Fibroblast of skin of abdomen (primary cell): ENCODE measurements around the gene ZNRF4.
"Not testable (repeated sequence)": the region's sequence is repeated elsewhere in the genome, so short reads cannot be mapped to it uniquely, and the experiment has no call there.

Source experiments
- DNase-seq: peaks from one replicate; pipeline ENCODE4 v3.0.0-alpha.2; 2013

Gene ZNRF4

DNA sequence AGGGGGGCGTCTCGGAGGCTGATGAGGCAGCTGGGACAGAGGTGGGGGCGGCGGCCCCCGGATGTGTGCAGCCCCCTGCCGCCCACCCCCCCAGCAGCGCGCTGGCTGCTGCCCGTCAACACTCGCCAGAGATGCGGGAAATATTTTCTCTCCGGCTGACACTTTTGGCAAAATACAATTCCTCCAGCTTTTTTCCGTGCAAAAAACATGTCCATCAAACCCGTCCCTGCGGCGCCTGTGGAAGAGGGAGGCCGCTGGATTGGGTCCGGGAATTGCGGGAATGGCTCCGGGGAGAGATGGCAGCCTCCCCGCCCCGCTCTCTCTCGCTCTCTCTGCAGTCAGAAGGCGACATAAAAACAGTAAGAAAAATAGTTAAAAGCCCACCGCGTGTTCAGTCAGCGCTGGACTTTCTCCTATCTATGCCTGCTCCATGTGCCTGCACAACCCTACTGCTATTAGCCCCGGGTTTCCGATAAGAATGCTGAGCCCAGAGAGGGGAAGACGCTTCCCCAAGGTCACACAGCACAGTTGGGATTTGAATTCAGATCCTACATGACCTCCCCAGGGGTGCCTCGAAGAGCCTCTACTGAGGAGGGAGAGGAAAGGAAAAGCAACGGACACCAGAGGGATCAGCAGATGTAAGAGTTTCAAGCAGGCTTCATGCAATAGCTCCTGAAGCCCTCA is 23.2 kb downstream of the ZNRF4 start:
- DNase-seq, result no peak

DNA sequence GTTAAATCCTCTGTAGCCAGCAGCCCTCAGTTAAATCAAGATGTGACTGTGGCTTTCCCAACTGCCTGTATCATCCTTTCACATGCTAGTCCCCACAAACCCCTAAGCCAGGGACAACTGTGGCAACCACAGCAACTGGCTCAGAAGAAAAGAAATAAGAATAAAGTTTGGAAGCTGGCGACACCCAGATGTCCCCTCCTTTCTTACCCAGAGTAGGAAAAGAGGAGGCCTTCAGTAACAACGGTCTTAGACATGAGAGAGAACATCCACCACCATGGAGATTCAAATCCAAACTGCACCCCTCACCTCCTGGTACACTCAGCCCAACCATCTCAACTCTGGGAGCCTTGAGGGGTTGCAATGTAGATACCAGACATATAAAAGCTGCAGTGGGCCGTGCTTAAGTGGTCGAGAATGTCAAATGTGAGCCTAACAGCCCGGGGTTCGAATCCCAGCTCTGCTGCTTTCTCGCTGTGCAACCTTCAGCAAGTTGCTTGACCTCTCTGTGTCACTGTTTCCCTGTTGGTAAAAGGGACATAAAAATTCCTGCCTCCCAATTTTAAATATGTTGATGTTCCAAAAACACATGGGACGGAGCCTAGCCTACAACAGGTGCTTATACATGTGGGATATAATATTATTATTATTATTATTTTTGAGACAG is 23.8 kb downstream of the ZNRF4 start:
- DNase-seq, result no peak

DNA sequence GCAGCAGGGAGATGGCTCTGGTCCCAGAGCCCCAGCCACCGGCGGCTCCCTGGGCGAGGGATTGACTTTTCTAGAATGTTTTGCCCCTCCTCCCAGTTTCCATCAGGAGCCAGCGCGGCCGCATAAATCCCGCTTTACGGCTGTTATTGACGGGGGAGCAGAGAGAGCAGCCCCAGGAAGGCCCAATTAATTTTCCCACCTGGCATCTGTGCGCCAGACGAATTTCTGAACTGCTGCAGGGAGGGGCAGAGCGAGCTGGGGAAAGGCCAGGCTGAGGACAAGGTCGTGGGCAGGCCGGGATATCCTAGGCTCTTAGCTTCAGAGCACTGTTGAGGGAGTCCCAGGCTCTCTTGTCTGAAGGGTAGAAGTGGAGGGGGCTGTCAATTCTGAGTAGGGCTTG is 24.7 kb downstream of the ZNRF4 start:
- DNase-seq, result peak; percentile 14

DNA sequence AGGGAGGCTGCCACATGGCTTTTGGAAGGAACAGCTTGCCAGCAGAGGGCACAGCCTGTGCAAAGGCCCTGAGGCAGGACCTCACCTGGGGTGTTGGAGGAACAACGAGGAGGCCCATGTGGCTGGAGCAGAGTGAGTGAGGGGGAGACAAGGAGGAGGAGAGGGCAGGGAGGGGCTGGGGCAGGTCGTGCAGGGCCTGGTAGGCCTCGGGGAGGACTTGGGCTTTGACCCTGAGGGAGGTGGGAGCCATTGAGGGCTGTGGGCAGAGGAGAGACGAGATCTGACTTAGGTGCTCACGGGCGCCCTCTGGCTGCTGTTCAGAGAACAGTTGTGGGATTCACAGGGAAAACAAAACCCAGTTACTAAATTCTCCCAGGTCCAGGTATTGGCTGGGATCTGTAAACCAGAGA is 25.2 kb downstream of the ZNRF4 start:
- DNase-seq, result no peak

DNA sequence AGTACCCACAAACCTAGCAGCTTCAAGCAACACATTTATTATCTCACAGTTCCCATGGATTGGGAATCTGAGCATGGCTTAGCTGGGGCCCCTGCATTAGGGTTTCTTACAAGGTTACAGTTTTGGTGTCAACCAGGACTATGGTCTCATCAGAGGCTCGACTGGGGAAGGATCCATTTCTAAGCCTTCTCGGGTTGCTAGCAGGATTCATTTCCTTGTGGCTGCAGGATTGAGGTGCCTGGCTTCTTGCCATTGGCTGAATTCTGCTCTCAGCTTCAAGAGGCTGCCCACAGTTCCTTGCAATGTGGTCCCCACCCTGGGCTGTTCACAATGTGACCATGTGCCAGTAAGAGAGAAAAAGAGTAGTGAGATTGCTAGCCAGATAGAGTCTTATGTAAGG is 26.7 kb downstream of the ZNRF4 start:
- DNase-seq, result no peak

DNA sequence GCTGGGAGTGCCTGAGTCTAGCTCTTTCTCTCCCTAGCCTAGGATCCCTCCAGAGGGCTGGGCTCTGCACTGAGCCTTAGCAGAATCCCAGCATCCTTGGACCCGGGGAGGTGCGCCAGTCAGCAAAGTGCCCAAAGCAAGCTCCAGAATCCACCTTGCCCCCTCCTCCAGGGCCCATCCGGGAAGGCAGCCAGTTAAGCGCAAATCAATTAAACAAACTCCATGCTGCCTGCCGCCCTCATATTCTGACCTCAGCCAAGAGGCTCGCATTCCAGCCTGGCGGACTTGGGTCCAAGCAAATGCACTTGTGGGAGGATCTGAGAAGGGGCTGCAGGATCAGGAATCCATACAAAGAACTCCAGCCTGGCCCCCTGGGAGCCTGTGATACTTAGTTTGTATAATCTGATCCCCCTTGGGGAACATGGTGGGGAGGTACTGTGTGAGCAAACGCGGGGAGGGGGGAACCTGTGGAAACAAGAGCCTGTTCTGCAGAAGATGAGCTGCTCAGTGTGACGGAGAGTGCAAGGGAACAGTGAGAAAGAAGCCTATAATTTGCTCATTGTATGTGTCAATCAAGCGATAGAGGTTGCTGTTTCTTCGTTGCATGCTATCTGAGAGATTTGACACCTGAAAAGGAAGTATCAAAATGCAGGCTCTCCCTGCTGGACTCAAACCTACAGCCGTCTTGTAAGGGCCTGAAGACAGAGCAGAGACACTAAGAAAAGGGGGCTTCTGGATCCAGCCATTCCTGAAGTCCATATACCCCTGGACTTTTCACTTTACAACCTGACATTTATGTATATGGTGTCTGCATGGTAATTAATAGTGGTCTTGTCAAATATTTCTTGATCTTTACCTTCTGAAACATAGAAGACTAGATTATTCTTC is 29.4 kb downstream of the ZNRF4 start:
- no peak for DNase-seq

DNA sequence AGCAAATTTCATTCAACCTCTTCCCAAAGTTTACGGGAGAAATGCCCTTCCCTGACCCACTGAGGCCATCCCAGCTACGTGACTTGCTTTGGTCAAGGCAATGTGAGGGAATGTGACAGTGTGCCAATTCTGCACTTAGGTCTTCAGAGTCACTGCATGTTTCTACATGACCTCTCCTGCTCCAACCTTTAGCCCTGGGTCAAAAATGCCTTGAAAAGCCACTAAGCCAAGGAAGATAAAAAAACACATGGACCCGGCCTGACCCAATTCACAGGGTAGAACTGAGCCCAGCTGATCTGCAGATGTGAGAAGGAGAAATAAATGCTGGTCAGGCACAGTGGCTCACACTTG is 30.0 kb downstream of the ZNRF4 start:
- DNase-seq, result no peak

DNA sequence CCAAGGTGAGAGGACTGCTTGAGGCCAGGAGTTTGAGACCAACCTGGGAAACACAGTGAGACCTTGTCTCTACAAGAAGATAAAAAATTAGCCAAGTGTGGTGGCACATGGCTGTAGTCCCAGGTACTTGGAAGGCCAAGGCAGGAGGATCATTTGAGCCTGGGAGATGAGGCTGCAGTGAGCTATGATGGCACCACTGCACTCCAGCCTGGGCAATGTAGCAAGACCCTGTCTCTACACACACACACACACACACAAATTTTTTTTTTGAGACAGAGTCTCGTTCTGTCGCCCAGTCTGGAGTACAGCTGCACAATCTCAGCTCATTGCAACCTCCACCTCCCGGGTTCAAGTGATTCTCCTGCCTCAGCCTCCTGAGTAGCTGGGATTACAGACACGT is 30.4 kb downstream of the ZNRF4 start:
- DNase-seq, result not testable (repeated sequence)

DNA sequence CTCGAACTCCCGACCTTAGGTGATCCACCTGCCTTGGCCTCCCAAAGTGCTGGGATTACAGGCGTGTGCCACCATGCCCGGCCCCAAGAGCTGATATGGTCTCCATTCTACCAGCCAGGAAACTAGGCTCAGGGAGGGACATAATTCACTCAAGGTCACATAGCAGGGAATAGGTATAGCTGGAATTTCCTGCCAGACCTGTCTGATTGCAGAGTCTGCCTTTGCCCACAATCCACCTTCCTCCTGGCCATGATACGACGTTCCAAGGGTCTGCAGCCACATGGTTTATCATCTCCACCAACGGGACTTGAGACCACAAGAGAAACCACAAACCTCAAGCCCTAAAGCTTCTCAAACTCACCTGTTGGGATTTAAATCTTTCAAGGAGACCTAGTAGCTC is 32.0 kb downstream of the ZNRF4 start:
- DNase-seq, result no peak

DNA sequence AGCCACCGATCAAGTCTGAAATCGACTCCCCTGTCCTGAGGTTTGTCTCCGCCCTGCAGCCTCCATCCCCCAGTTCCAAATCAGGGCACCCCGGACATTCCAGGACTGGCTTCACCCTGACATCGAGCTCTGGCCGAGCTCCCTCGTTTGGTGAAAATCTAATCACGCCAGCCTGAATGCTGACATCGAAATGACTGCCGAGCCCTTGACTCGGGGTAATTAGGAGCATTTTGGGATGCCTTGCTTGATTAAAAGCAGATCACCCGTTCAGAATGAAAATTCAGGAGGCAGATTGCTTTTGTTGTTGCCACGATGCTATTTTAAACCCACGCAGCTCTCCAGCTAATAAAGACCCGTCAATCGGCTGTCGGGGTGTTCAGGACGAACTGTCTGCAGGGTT is 34.3 kb downstream of the ZNRF4 start:
- no peak for DNase-seq

DNA sequence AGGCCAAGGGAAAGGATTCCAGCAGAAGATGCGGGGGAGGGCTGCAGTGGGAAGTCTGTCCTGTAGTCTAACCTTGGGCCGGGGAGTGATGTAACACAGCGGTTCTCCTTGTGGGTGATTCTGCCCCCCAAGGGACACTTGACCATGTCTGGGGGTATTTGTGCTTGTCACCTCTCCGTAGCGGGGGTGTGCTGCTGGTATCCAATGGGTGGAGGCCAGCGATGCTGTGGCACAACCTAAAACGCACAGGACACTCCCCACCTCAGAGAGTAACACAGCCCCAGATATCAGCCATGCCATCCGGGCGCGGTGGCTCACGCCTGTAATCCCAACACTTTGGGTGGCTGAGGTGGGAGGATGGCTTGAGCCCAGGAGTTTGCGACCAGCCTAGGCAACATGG is 36.3 kb downstream of the ZNRF4 start:
- no peak for DNase-seq

DNA sequence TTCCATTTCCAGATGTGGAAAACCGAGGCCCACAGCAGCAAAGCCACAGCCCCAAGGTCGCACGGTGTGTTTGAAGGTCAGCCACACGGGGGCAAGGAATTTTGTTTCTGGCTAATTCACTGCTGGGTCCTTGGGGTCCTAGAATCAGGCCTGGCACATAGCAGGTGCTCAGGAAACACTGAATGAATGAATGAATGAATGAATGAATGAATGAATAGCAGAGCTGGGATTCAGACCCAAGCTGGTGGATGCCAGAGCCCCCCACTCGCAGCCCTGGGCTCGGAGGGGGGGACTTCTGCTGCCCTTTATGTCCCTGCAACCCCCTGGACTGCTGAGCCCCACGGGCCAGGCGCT is 37.0 kb downstream of the ZNRF4 start:
- no peak for DNase-seq

DNA sequence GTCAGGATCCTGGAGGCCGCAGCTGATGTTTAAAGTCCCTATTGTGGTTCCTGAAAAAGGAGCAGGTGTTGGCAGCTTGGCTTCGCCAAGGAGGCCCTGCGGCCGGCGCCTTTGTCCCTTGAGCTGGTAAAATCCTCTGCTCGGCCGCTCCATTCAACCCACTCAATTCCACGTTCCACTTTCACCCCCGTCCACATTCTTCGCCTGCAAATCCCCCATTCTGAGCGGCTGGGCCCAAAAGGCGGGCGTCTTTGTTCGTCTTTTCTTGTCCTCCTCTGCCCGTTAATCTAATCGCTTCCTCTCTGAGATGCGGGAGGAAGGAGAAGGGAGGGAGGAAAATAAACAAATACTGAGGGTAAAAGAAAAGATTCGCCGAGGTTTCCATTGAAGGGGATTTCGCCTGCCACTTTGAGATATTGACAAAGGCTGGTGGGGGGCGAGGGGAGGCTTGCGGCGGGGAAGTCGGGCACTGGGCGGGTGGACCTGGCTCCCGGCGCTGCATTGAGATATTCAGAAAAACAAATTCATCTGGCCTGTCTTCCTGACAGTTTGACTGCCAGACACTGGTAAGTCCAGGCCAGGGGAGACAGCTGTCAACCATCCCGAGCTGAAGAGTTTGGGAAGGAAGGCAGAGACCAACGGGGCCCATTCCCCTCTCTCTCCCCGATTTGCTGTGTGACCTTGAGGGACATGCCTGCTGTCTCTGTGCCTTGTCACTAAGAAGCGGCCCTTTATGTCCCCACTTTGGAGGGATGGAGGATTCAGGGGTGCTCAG is 37.6 kb downstream of the ZNRF4 start:
- no peak for DNase-seq

DNA sequence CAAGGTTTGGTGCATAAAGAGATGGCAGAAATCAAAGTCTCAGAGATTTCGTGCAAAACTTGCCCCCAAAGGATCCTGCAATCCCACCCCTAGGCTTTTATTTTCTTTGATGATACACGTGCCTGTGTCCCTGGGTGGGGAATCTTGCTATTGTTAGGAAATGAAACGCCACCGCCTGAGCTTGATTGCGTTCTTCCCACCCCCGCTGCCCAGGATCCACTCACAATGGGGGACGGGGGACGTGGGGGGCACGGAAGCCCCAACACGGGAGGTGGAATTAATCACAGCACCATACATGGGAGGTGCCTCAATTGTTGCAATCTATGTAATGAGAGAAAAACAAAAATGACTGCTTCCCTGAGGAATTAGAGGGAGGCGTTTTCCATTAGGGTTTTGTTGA is 39.6 kb downstream of the ZNRF4 start:
- no peak for DNase-seq

DNA sequence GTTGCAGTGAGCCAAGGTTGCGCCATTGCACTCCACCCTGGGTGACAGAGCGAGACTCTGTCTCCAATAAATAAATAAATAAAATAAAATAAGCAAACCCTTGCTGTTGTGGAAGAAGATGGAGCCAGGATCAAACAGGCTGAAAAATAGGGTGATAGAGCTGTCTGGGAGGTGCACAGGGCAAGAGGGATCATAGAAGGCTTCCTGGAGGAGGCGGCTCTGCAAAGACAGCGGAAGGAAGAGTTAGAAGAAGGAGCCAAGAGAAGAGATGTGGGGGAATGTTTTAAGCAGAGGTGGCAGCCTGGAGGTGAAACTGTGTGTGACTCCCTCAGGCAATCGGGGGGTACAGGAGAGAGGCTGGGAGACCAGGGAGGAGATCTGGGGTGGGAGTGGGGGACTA is 40.6 kb downstream of the ZNRF4 start:
- no peak for DNase-seq

DNA sequence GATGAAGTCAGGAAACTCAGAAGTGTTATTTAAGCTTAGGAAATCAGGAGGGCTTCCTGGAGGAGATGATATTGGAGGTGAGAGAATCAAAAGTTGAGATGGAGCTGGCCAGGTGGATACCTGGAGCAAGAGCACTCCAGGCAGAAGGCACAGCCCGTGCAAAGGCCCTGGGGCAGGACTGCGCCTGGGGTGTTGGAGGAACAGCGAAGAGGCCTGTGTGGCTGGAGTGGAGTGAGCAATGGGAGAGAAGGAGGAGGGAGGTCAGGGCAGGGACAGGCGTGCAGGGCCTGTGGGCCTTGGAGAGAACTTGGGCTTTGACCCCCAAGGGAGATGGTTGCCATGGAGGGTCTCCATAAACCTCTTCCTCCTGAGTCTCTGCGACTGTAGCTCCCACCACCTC is 42.1 kb downstream of the ZNRF4 start:
- no peak for DNase-seq

DNA sequence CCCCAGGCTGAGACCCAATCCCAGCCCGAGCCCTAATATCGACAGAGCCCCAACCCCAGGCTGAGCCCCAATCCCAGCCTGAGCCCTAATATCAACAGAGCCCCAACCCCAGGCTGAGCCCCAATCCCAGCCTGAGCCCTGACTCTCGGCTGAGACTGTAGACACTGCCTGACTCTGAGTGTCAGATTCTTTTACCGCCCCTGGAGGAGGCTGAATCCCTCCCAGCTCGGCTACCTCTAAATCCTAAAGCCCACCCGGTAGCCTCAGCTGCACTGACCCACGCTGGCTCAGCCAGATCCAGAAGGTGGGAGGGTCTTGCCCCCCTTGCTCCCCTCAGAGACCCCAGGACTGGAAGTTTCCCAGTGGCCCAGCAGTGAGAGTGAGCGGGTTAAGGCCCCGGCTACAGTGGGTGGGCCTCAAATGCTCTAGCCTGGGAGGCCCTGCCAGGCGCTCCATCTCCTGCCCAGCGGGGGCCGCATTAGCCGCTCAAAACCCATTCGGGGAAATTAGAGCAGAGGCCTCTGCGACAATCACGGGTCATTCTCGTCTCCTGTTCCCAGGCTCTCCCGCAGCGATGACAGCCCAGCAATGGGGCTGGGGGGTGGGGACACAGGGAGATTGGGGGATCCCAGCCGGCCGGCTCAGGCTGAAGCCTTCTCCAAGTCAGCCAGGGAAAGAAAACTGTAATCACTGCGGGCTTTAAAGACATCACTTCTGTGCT is 43.8 kb downstream of the ZNRF4 start:
- DNase-seq, result no peak

DNA sequence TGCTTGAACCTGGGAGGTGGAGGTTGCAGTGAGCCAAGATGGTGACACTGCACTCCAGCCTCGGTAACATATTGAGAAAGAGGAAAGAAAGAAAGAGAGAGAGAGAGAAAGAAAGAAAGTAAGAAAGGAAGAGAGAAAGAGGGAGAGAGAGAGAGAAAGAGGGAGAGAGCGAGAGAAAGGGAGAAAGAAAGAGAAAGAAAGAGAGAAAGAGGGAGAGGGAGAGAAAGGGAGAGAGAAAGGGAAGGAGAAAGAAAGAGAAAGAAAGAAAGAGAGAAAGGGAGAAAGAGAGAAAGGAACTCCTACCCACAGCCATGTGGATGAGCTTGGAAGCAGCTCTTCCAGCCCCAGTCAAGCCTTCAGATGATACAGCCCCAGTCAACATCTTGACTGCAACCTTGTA is 46.7 kb downstream of the ZNRF4 start:
- no peak for DNase-seq

DNA sequence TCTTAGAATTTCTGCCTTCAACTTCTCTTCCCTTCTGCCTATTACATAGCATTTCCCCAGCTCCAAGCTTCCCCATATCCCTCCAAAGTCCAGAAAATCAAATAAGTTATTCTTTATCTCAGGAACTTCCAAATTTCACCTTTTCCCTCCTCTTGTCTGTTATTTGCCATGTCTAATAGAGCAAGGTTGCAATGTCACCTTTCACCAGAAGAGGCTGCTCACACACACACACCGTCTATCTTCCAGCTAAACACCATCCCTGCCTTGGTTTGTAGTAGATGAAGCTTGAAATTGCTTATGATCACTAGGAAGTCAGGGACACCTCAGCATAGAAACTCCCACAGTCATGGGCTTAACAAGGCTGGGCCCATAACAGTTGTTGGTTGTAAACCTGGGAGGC is 48.4 kb downstream of the ZNRF4 start:
- no peak for DNase-seq

DNA sequence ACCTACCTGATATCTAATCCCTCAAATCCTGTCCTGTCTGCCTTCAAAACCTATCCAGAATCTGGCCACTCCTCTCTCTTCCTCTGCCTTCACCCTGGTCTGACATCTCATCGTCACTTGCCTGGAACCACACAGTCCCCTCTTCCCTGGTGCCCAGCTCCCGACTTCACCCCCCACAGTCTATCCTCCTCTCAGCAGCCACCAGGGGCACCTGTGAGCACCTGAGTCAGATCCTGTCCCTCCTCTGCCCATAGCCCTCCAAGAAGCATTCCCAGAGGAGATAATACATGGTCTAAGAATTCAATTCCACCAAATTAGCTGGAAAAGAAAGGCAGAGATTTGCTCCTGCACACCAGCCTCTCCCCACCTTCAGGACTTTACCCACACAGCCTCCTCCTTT is 48.9 kb downstream of the ZNRF4 start:
- DNase-seq, result no peak
